Stimulated activated CD4-positive, alpha-beta T cell treated with anti-CD3 and anti-CD28 coated beads, Interleukin-4, amount 100 ng/mL, for 48 hours (primary cell): Measurements from ENCODE around the gene KCNA5.
A peak's percentile ranks its signal among the peaks of the same experiment; 100 is the strongest.

ENCODE experiments used
- DNase-seq, 2 donors: peaks; one replicate each; pipeline ENCODE4 v3.0.0-alpha.2; 2020; ENCODE audit warnings: low read depth in 2 of 2

KCNA5 gene

GRCh38 chr12:5064913-5065490 is 21.3 kb downstream of the KCNA5 start:
- DNase-seq, result no peak

GRCh38 chr12:5066251-5066650 is 22.6 kb downstream of the KCNA5 start:
- no peak for DNase-seq

GRCh38 chr12:5068126-5068525 is 24.4 kb downstream of the KCNA5 start:
- no peak for DNase-seq

- no peak for DNase-seq
These were observed 24.9 kb downstream of the KCNA5 start for GRCh38 chr12:5068619-5069018.

- DNase-seq, result no peak
These were observed 26.4 kb downstream of the KCNA5 start for GRCh38 chr12:5070090-5070489.

GRCh38 chr12:5071496-5071895 is 27.8 kb downstream of the KCNA5 start:
- no peak for DNase-seq

- DNase-seq, result no peak
These were observed 28.6 kb downstream of the KCNA5 start for GRCh38 chr12:5072311-5072710.

GRCh38 chr12:5073054-5073453 is 29.4 kb downstream of the KCNA5 start:
- no peak for DNase-seq

- no peak for DNase-seq
These were observed 30.2 kb downstream of the KCNA5 start for GRCh38 chr12:5073853-5074252.

GRCh38 chr12:5076761-5077160 is 33.1 kb downstream of the KCNA5 start:
- DNase-seq, result no peak

GRCh38 chr12:5078423-5078822 is 34.7 kb downstream of the KCNA5 start:
- DNase-seq, result no peak

- no peak for DNase-seq
These were observed 37.3 kb downstream of the KCNA5 start for GRCh38 chr12:5081016-5081415.

GRCh38 chr12:5083955-5084849 is 40.5 kb downstream of the KCNA5 start:
- DNase-seq, result peak in 1 of 2 donors; percentile 13

- no peak for DNase-seq
These were observed 42.2 kb downstream of the KCNA5 start for GRCh38 chr12:5085896-5086295.

- DNase-seq, result no peak
These were observed 44.3 kb downstream of the KCNA5 start for GRCh38 chr12:5087831-5088554.

GRCh38 chr12:5088586-5089264 is 45.0 kb downstream of the KCNA5 start:
- DNase-seq, result no peak

- DNase-seq, result no peak
These were observed 50.9 kb downstream of the KCNA5 start for GRCh38 chr12:5094551-5094950.

GRCh38 chr12:5094986-5095385 is 51.3 kb downstream of the KCNA5 start:
- DNase-seq, result no peak
